Upper lobe of left lung (tissue), 6 donors: Measurements from ENCODE around the gene ATRNL1. TPM values are rescaled to one million over a fixed set of nuclear protein-coding genes. Genes with fewer than 3 reads are reported as not detected.
A peak's percentile ranks its signal among the peaks of the same experiment; 100 is the strongest.

ENCODE experiments used
- ATAC-seq, 2 donors: fragments of 200-7000 bp; cut with Tn5 transposase; one replicate each; pipeline ENCODE4 v1.9.1; 2022; ENCODE audit warnings: mild to moderate bottlenecking in 2 of 2, moderate library complexity in 2 of 2; ENCODE audit not compliant: low FRiP score in 2 of 2
- DNase-seq, 2 donors: peaks; one replicate each; pipeline ENCODE4 v3.0.0-alpha.2; 2019 to 2020
- H3K27ac ChIP-seq, 4 donors: fragments of 200-600 bp; sonication (generic); one replicate each; pipeline ENCODE4 v1.5.1; 2016 to 2019
- H3K27me3 ChIP-seq, 4 donors: fragments of 200-600 bp; sonication (generic); one replicate each; pipeline ENCODE4 v1.5.1; 2017 to 2019
- H3K36me3 ChIP-seq, 4 donors: fragments of 200-600 bp; sonication (generic); one replicate each; pipeline ENCODE4 v1.5.1; 2016 to 2019
- H3K4me1 ChIP-seq, 4 donors: fragments of 200-600 bp; sonication (generic); one replicate each; pipeline ENCODE4 v1.5.1; 2018 to 2019
- H3K4me3 ChIP-seq, 4 donors: fragments of 200-600 bp; sonication (generic); one replicate each; pipeline ENCODE4 v1.5.1; 2017 to 2019; ENCODE audit warnings: mild to moderate bottlenecking in 2 of 4, moderate library complexity in 1 of 4
- H3K9me3 ChIP-seq, 4 donors: fragments of 200-600 bp; sonication (generic); one replicate each; pipeline ENCODE4 v1.5.1; 2018 to 2019
- CTCF ChIP-seq, 6 experiments: fragments of 450-650 bp in 4 of 6; fragments of 200-600 bp in 2 of 6; sonication (generic) in 2 of 6; IDR thresholded peaks; one replicate each; pipeline ENCODE4 v1.5.1; 2016 to 2019; ENCODE audit warnings: antibody characterized with exemption in 6 of 6
- EP300 ChIP-seq, 4 donors: sonication (generic); formaldehyde crosslinking; IDR thresholded peaks; one replicate each; pipeline ENCODE4 v1.5.1; 2017; ENCODE audit warnings: antibody characterized with exemption in 4 of 4, control low read depth in 2 of 4
- POLR2A ChIP-seq, 4 donors: fragments of 450-650 bp; IDR thresholded peaks; one replicate each; pipeline ENCODE4 v1.5.1; 2016 to 2017; ENCODE audit warnings: antibody characterized with exemption in 4 of 4, mild to moderate bottlenecking in 2 of 4
- POLR2AphosphoS5 ChIP-seq, 2 donors: sonication (generic); formaldehyde crosslinking; IDR thresholded peaks; one replicate each; pipeline ENCODE4 v1.5.1; 2017; ENCODE audit warnings: antibody characterized with exemption in 2 of 2
- WGBS, 2 donors: methylation state at CpG; one replicate each; pipeline ENCODE4 v1.1.5; 2017 to 2018; 5-methylcytosine and 5-hydroxymethylcytosine counted together
- total RNA-seq, 6 donors: library from RNA; depleted of rRNA in 4 of 6; stranded (reverse); fragments of >200 nt in 4 of 6; gene quantifications; one replicate each; pipeline versions ENCODE4 v1.1.0 to v1.2.1, GENCODE V29; 2016 to 2021
- donor health status: DM: no; HTN: no; CAD: no; lungs with moderate emphysema.
- donor health status: DM: no; HTN: yes; CAD: no; lungs with severe emphysema.

The ATRNL1 gene
- total RNA-seq, 6 donors from 2014 or later, result 0.11 to 1.0 (median 0.39) TPM

- DNase-seq (no peak), ATAC-seq (no peak)
- 32 to 34% methylated on average over 3 of the region's 3 CpGs for WGBS, 2 donors
- H3K27ac ChIP-seq, result no peak overlapping the region
- no peaks in the 10 kb centered on the region for H3K36me3 ChIP-seq
- TF ChIP-seq POLR2AphosphoS5 (IDR thresholded peaks at IDR 0.05) (no peak), CTCF (IDR thresholded peaks at IDR 0.05) (no peak), POLR2A (IDR thresholded peaks at IDR 0.05) (no peak), EP300 (IDR thresholded peaks at IDR 0.05) (no peak)
- no peak overlapping the region for H3K4me3 ChIP-seq
- H3K4me1 ChIP-seq, result no peaks in the 10 kb centered on the region
- no peaks in the 10 kb centered on the region for H3K9me3 ChIP-seq
- H3K27me3 ChIP-seq, result no peaks in the 10 kb centered on the region
Observed at GRCh38 chr10:115555887-115556402, 462.8 kb downstream of the ATRNL1 start.

- 49 to 60% methylated on average over 3 of the region's 3 CpGs for whole genome bisulfite sequencing, 2 donors
- Histone ChIP-seq H3K27ac (no peak overlapping the region), H3K4me3 (no peak overlapping the region)
Observed at GRCh38 chr10:115558252-115558651, 465.1 kb downstream of the ATRNL1 start.

GRCh38 chr10:115566867-115567266 lies 473.7 kb downstream of the ATRNL1 start:
- Histone ChIP-seq H3K9me3 (no peaks in the 10 kb centered on the region), H3K36me3 (no peaks in the 10 kb centered on the region), H3K27ac (no peak overlapping the region), H3K4me1 (no peaks in the 10 kb centered on the region), H3K27me3 (no peaks in the 10 kb centered on the region), H3K4me3 (no peak overlapping the region)
- TF ChIP-seq POLR2AphosphoS5 (IDR thresholded peaks at IDR 0.05) (no peak), POLR2A (IDR thresholded peaks at IDR 0.05) (no peak), CTCF (IDR thresholded peaks at IDR 0.05) (no peak), EP300 (IDR thresholded peaks at IDR 0.05) (no peak)
- WGBS, 2 donors, result 57 to 65% methylated on average over 2 of the region's 2 CpGs
- DNase-seq, result no peak
- no peak for ATAC-seq

More at GRCh38 chr10:115558252-115558651, 465.1 kb downstream of the ATRNL1 start:
- no peaks in the 10 kb centered on the region for H3K9me3 ChIP-seq
- no peak for DNase-seq
- H3K27me3 ChIP-seq, result no peaks in the 10 kb centered on the region
- no peaks in the 10 kb centered on the region for H3K36me3 ChIP-seq
- no peak for TF ChIP-seq CTCF (IDR thresholded peaks at IDR 0.05)
- ATAC-seq, result no peak
- H3K4me1 ChIP-seq, result no peaks in the 10 kb centered on the region

GRCh38 chr10:115572740-115573455 lies 479.7 kb downstream of the ATRNL1 start:
- Histone ChIP-seq H3K4me3 (no peak overlapping the region), H3K9me3 (no peaks in the 10 kb centered on the region), H3K36me3 (no peaks in the 10 kb centered on the region), H3K27me3 (no peaks in the 10 kb centered on the region), H3K4me1 (no peaks in the 10 kb centered on the region), H3K27ac (no peak overlapping the region)
- WGBS, 2 donors, result 69 to 76% methylated on average over 7 of the region's 7 CpGs
- ATAC-seq (no peak), DNase-seq (peak in 1 of 2 donors; percentile 2)
- TF ChIP-seq EP300 (IDR thresholded peaks at IDR 0.05), result no peak
- TF ChIP-seq POLR2AphosphoS5 (IDR thresholded peaks at IDR 0.05), result no peak
- no peak for TF ChIP-seq POLR2A (IDR thresholded peaks at IDR 0.05)
- no peak for TF ChIP-seq CTCF (IDR thresholded peaks at IDR 0.05)

- H3K4me1 ChIP-seq, result no peaks in the 10 kb centered on the region
- 85 to 93% methylated on average over 1 of the region's 1 CpG for WGBS, 2 donors
- no peaks in the 10 kb centered on the region for H3K9me3 ChIP-seq
- no peaks in the 10 kb centered on the region for H3K36me3 ChIP-seq
- no peaks in the 10 kb centered on the region for H3K27me3 ChIP-seq
- H3K27ac ChIP-seq, result no peak overlapping the region
- TF ChIP-seq CTCF (IDR thresholded peaks at IDR 0.05) (no peak), POLR2AphosphoS5 (IDR thresholded peaks at IDR 0.05) (no peak), POLR2A (IDR thresholded peaks at IDR 0.05) (no peak), EP300 (IDR thresholded peaks at IDR 0.05) (no peak)
- no peak for ATAC-seq
- H3K4me3 ChIP-seq, result no peak overlapping the region
- DNase-seq, result no peak
Observed at GRCh38 chr10:115580239-115580638, 487.1 kb downstream of the ATRNL1 start.
